ENCODE measurements around the gene ASTN2. TPM values are rescaled to one million over a fixed set of nuclear protein-coding genes. Genes with fewer than 3 reads are reported as not detected.
A peak's percentile ranks its signal among the peaks of the same experiment; 100 is the strongest.

Gene ASTN2
- total RNA-seq, 1 donor from 2014 or later = 2.3 TPM

GRCh38 chr9:116623715-116624114, 791.1 kb downstream of the ASTN2 start:
- no peak for TF ChIP-seq CTCF (IDR thresholded peaks at IDR 0.05)

GRCh38 chr9:116617389-116617788, 797.5 kb downstream of the ASTN2 start:
- no peak for DNase-seq (ENCODE audit: low spot score in 2 of 2)
- H3K4me3 ChIP-seq = no peak overlapping the region
- no peaks in the 10 kb centered on the region for H3K4me1 ChIP-seq
- intact Hi-C loops (cut with DNase I) = no loop called here
- no peaks in the 10 kb centered on the region for H3K36me3 ChIP-seq
- H3K27me3 ChIP-seq = no peaks in the 10 kb centered on the region
- H3K27ac ChIP-seq = no peak overlapping the region
- no peaks in the 10 kb centered on the region for H3K9me3 ChIP-seq
- TF ChIP-seq CTCF (IDR thresholded peaks at IDR 0.05) = no peak

More at GRCh38 chr9:116623715-116624114, 791.1 kb downstream of the ASTN2 start:
- Histone ChIP-seq H3K4me1 (no peaks in the 10 kb centered on the region), H3K4me3 (no peak overlapping the region), H3K9me3 (no peaks in the 10 kb centered on the region), H3K27ac (no peak overlapping the region), H3K27me3 (no peaks in the 10 kb centered on the region), H3K36me3 (no peaks in the 10 kb centered on the region)
- DNase-seq (ENCODE audit: low spot score in 2 of 2) = no peak
- intact Hi-C loops (cut with DNase I) = no loop called here

GRCh38 chr9:116616304-116616914, 798.4 kb downstream of the ASTN2 start:
- Histone ChIP-seq H3K4me3 (no peak overlapping the region), H3K27ac (no peak overlapping the region), H3K27me3 (no peaks in the 10 kb centered on the region), H3K36me3 (no peaks in the 10 kb centered on the region), H3K9me3 (no peaks in the 10 kb centered on the region), H3K4me1 (no peaks in the 10 kb centered on the region)
- DNase-seq (ENCODE audit: low spot score in 2 of 2) = no peak
- TF ChIP-seq CTCF (IDR thresholded peaks at IDR 0.05) = no peak
- intact Hi-C loops (cut with DNase I) = no loop called here

GRCh38 chr9:116608064-116608463, 806.8 kb downstream of the ASTN2 start:
- no peaks in the 10 kb centered on the region for H3K9me3 ChIP-seq
- H3K4me3 ChIP-seq = no peak overlapping the region
- H3K27me3 ChIP-seq = no peaks in the 10 kb centered on the region
- H3K36me3 ChIP-seq = no peaks in the 10 kb centered on the region
- TF ChIP-seq CTCF (IDR thresholded peaks at IDR 0.05) = no peak
- H3K4me1 ChIP-seq = no peaks in the 10 kb centered on the region
- DNase-seq (ENCODE audit: low spot score in 2 of 2) = no peak
- no peak overlapping the region for H3K27ac ChIP-seq
- intact Hi-C loops (cut with DNase I) = no loop called here

- TF ChIP-seq CTCF (IDR thresholded peaks at IDR 0.05) = no peak
- no peaks in the 10 kb centered on the region for H3K27me3 ChIP-seq
- DNase-seq (ENCODE audit: low spot score in 2 of 2) = no peak
- H3K27ac ChIP-seq = peak overlapping the region; percentile 45 to 58
- H3K9me3 ChIP-seq = no peaks in the 10 kb centered on the region
- peak overlapping the region in 1 of 2 donors; percentile 7 for H3K4me3 ChIP-seq
- intact Hi-C loops (cut with DNase I) = no loop called here
- no peaks in the 10 kb centered on the region for H3K4me1 ChIP-seq
- no peaks in the 10 kb centered on the region for H3K36me3 ChIP-seq
Observed at GRCh38 chr9:116605904-116606341, 808.9 kb downstream of the ASTN2 start.

- intact Hi-C loops (cut with DNase I) = no loop called here
- Histone ChIP-seq H3K27me3 (no peaks in the 10 kb centered on the region), H3K4me1 (no peaks in the 10 kb centered on the region), H3K36me3 (no peaks in the 10 kb centered on the region), H3K4me3 (no peak overlapping the region), H3K27ac (peak overlapping the region in 1 of 2 donors; percentile 58), H3K9me3 (no peaks in the 10 kb centered on the region)
- no peak for DNase-seq (ENCODE audit: low spot score in 2 of 2)
- TF ChIP-seq CTCF (IDR thresholded peaks at IDR 0.05) = no peak
Observed at GRCh38 chr9:116605060-116605459, 809.8 kb downstream of the ASTN2 start.

Measured in ascending aorta (tissue), 2 donors.